ENCODE results near the gene FOLR3.
A peak's percentile ranks its signal among the peaks of the same experiment; 100 is the strongest.

Gene FOLR3

DNA sequence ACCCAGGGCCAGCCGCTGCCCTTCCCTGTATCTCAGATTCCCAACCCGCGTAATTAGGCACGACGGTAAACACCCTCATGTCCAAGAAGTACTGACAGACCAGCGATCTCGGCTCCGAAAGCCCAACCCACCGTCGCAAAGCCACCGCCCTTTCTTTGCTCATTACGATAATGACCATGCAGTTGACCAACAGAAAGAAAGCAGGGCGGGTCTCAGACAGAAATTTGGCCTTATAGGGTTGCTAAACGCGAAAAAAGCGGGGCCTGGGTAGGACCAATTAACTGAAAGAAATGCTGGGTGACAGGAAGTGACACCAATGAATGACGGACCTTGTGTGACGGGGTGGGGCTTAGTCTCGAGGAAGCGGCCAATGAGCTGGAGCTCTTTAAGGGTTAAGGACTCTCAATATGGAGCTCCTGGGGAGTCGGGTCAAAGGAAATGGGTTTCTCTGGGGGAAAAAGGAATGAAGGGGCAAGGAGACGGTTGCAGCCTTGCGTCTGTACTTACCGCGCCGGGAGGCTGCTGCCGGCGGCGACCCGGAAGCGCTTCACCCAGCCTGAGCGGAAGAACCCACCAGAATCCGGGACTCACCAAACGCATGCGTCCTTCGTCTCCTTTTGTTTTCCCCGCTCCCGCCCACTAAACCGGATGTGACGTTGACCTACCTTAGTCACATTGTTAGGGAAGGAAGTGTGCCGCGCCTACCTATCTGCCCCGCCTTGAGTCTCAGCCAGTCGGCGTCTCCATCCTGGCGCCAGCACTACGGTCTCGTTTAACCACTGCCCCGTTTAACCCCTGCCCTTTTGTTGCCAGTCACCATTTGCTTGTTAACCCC lies 23.2 kb upstream of the FOLR3 start, which contains the start of gene ANAPC15 (continued):
- TF ChIP-seq, protein P1, sequence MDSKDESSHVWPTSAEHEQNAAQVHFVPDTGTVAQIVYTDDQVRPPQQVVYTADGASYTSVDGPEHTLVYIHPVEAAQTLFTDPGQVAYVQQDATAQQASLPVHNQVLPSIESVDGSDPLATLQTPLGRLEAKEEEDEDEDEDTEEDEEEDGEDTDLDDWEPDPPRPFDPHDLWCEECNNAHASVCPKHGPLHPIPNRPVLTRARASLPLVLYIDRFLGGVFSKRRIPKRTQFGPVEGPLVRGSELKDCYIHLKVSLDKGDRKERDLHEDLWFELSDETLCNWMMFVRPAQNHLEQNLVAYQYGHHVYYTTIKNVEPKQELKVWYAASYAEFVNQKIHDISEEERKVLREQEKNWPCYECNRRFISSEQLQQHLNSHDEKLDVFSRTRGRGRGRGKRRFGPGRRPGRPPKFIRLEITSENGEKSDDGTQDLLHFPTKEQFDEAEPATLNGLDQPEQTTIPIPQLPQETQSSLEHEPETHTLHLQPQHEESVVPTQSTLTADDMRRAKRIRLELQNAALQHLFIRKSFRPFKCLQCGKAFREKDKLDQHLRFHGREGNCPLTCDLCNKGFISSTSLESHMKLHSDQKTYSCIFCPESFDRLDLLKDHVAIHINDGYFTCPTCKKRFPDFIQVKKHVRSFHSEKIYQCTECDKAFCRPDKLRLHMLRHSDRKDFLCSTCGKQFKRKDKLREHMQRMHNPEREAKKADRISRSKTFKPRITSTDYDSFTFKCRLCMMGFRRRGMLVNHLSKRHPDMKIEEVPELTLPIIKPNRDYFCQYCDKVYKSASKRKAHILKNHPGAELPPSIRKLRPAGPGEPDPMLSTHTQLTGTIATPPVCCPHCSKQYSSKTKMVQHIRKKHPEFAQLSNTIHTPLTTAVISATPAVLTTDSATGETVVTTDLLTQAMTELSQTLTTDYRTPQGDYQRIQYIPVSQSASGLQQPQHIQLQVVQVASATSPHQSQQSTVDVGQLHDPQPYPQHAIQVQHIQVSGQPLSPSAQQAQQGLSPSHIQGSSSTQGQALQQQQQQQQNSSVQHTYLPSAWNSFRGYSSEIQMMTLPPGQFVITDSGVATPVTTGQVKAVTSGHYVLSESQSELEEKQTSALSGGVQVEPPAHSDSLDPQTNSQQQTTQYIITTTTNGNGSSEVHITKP (tag by site-specific recombination; IDR thresholded peaks at IDR 0.05) = peak; percentile 11; the same call in 1 of the 2 replicates
- TF ChIP-seq ZNF501 (tag by site-specific recombination; IDR thresholded peaks at IDR 0.05) (peak; percentile 71; the same call in 1 of the 2 replicates), REPIN1 (tag by site-specific recombination; IDR thresholded peaks at IDR 0.05; ENCODE audit: low read depth) (no peak), ZBTB17 (tag by site-specific recombination; IDR thresholded peaks at IDR 0.05) (peak; percentile 42), ZNF571 (tag by site-specific recombination; IDR thresholded peaks at IDR 0.05) (no peak), ZNF121 (tag by site-specific recombination; IDR thresholded peaks at IDR 0.05) (no peak), ZNF169 (tag by site-specific recombination; IDR thresholded peaks at IDR 0.05) (no peak), ZNF248 (tag by site-specific recombination; IDR thresholded peaks at IDR 0.05) (no peak), ZNF610 (tag by site-specific recombination; IDR thresholded peaks at IDR 0.05; ENCODE audit: borderline replicate concordance) (no peak), ZNF701 (tag by site-specific recombination; IDR thresholded peaks at IDR 0.05) (no peak), ZXDB (tag by site-specific recombination; IDR thresholded peaks at IDR 0.05) (0 out of 2 replicates have a peak, but pooled peaks have one; percentile 49), KLF16 (tag by site-specific recombination; IDR thresholded peaks at IDR 0.05) (no peak), KLF10 (tag by site-specific recombination; IDR thresholded peaks at IDR 0.05) (peak; percentile 71), YY2 (tag by site-specific recombination; IDR thresholded peaks at IDR 0.05) (no peak), ZFP3 (tag by site-specific recombination; IDR thresholded peaks at IDR 0.05; ENCODE audit: low read depth) (no peak), RBAK (tag by site-specific recombination; IDR thresholded peaks at IDR 0.05) (no peak), ZBTB21 (tag by site-specific recombination; IDR thresholded peaks at IDR 0.05) (peak; percentile 72), EGR2 (tag by site-specific recombination; IDR thresholded peaks at IDR 0.05; ENCODE audit: low read depth) (peak; percentile 32; the same call in 1 of the 2 replicates), ZNF629 (tag by site-specific recombination; IDR thresholded peaks at IDR 0.05) (peak; percentile 87), ZFHX2 (tag by site-specific recombination; conservative IDR thresholded peaks at IDR 0.05) (peak; percentile 72), ZNF37A (tag by site-specific recombination; IDR thresholded peaks at IDR 0.05) (no peak), ZNF2 (tag by site-specific recombination; IDR thresholded peaks at IDR 0.05) (peak; percentile 65; the same call in 1 of the 2 replicates), ZNF660 (tag by site-specific recombination; IDR thresholded peaks at IDR 0.05) (0 out of 2 replicates have a peak, but pooled peaks have one; percentile 32)
- TF ChIP-seq, protein P2, sequence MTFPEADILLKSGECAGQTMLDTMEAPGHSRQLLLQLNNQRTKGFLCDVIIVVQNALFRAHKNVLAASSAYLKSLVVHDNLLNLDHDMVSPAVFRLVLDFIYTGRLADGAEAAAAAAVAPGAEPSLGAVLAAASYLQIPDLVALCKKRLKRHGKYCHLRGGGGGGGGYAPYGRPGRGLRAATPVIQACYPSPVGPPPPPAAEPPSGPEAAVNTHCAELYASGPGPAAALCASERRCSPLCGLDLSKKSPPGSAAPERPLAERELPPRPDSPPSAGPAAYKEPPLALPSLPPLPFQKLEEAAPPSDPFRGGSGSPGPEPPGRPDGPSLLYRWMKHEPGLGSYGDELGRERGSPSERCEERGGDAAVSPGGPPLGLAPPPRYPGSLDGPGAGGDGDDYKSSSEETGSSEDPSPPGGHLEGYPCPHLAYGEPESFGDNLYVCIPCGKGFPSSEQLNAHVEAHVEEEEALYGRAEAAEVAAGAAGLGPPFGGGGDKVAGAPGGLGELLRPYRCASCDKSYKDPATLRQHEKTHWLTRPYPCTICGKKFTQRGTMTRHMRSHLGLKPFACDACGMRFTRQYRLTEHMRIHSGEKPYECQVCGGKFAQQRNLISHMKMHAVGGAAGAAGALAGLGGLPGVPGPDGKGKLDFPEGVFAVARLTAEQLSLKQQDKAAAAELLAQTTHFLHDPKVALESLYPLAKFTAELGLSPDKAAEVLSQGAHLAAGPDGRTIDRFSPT (tag by site-specific recombination; IDR thresholded peaks at IDR 0.05) = peak; percentile 72; the same call in 1 of the 2 replicates
- TF ChIP-seq, protein P3, sequence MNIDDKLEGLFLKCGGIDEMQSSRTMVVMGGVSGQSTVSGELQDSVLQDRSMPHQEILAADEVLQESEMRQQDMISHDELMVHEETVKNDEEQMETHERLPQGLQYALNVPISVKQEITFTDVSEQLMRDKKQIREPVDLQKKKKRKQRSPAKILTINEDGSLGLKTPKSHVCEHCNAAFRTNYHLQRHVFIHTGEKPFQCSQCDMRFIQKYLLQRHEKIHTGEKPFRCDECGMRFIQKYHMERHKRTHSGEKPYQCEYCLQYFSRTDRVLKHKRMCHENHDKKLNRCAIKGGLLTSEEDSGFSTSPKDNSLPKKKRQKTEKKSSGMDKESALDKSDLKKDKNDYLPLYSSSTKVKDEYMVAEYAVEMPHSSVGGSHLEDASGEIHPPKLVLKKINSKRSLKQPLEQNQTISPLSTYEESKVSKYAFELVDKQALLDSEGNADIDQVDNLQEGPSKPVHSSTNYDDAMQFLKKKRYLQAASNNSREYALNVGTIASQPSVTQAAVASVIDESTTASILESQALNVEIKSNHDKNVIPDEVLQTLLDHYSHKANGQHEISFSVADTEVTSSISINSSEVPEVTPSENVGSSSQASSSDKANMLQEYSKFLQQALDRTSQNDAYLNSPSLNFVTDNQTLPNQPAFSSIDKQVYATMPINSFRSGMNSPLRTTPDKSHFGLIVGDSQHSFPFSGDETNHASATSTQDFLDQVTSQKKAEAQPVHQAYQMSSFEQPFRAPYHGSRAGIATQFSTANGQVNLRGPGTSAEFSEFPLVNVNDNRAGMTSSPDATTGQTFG (tag by site-specific recombination; IDR thresholded peaks at IDR 0.05; ENCODE audit: borderline replicate concordance) = no peak
- TF ChIP-seq, protein P4, sequence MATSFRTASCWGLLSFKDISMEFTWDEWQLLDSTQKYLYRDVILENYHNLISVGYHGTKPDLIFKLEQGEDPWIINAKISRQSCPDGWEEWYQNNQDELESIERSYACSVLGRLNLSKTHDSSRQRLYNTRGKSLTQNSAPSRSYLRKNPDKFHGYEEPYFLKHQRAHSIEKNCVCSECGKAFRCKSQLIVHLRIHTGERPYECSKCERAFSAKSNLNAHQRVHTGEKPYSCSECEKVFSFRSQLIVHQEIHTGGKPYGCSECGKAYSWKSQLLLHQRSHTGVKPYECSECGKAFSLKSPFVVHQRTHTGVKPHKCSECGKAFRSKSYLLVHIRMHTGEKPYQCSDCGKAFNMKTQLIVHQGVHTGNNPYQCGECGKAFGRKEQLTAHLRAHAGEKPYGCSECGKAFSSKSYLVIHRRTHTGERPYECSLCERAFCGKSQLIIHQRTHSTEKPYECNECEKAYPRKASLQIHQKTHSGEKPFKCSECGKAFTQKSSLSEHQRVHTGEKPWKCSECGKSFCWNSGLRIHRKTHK (tag by site-specific recombination; IDR thresholded peaks at IDR 0.05) = no peak
- TF ChIP-seq, protein P5, sequence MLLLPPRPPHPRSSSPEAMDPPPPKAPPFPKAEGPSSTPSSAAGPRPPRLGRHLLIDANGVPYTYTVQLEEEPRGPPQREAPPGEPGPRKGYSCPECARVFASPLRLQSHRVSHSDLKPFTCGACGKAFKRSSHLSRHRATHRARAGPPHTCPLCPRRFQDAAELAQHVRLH (tag by site-specific recombination; IDR thresholded peaks at IDR 0.05) = peak; percentile 99
- TF ChIP-seq, protein P6, sequence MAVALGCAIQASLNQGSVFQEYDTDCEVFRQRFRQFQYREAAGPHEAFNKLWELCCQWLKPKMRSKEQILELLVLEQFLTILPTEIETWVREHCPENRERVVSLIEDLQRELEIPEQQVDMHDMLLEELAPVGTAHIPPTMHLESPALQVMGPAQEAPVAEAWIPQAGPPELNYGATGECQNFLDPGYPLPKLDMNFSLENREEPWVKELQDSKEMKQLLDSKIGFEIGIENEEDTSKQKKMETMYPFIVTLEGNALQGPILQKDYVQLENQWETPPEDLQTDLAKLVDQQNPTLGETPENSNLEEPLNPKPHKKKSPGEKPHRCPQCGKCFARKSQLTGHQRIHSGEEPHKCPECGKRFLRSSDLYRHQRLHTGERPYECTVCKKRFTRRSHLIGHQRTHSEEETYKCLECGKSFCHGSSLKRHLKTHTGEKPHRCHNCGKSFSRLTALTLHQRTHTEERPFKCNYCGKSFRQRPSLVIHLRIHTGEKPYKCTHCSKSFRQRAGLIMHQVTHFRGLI (tag by site-specific recombination; IDR thresholded peaks at IDR 0.05) = peak; percentile 60; the same call in 1 of the 2 replicates

Data from HEK293 (cell line).